Loucy (cell line): ENCODE data around the gene OVOL2.

ENCODE experiments used
- H2AFZ ChIP-seq: fragments of 200-600 bp; sonication (generic); 2 replicates; pipeline ENCODE4 v1.6.0; 2016; ENCODE audit warnings: antibody characterized with exemption, mild to moderate bottlenecking, low read length, moderate library complexity
- H3F3A ChIP-seq: fragments of 200-600 bp; 2 replicates; pipeline ENCODE4 v1.6.0; 2016; ENCODE audit warnings: antibody characterized with exemption, low read depth, mild to moderate bottlenecking
- H3K27me3 ChIP-seq: fragments of 200-600 bp; sonication (generic); 2 replicates; pipeline ENCODE4 v1.6.1; 2014; ENCODE audit warnings: low read length, mild to moderate bottlenecking; ENCODE audit not compliant: insufficient read depth, poor library complexity, severe bottlenecking
- H3K36me3 ChIP-seq: fragments of 200-600 bp; sonication (generic); 2 replicates; pipeline ENCODE4 v1.6.1; 2016; ENCODE audit warnings: low read length; ENCODE audit not compliant: insufficient read depth
- H3K4me1 ChIP-seq: fragments of 200-600 bp; sonication (generic); 2 replicates; pipeline ENCODE4 v1.5.1; 2014; ENCODE audit warnings: low read length, mild to moderate bottlenecking; ENCODE audit not compliant: insufficient read depth, poor library complexity, severe bottlenecking
- H3K4me2 ChIP-seq: fragments of 200-600 bp; sonication (generic); 2 replicates; pipeline ENCODE4 v1.6.0; 2014; ENCODE audit warnings: antibody characterized with exemption, low read length, low read depth, mild to moderate bottlenecking; ENCODE audit not compliant: poor library complexity, severe bottlenecking
- H3K4me3 ChIP-seq: fragments of 200-600 bp; sonication (generic); 2 replicates; pipeline ENCODE4 v1.5.1; 2014; ENCODE audit warnings: low read length, mild to moderate bottlenecking, mixed read lengths; ENCODE audit not compliant: poor library complexity, severe bottlenecking
- H3K79me2 ChIP-seq: fragments of 200-600 bp; sonication (generic); 2 replicates; pipeline ENCODE4 v1.6.1; 2014; ENCODE audit warnings: low read length; ENCODE audit not compliant: insufficient read depth
- H3K9ac ChIP-seq: fragments of 200-600 bp; sonication (generic); 2 replicates; pipeline ENCODE4 v1.6.0; 2014; ENCODE audit warnings: mild to moderate bottlenecking, low read depth, low read length, moderate library complexity; ENCODE audit not compliant: poor library complexity, severe bottlenecking
- H3K9me2 ChIP-seq: fragments of 200-600 bp; sonication (generic); replicated peaks from 2 replicates; pipeline ENCODE4 v1.6.1; 2016; ENCODE audit warnings: low read depth, low read length, mixed read lengths
- H3K9me3 ChIP-seq: fragments of 200-600 bp; sonication (generic); 2 replicates; pipeline ENCODE4 v1.6.1; 2014; ENCODE audit warnings: mild to moderate bottlenecking, antibody characterized with exemption, low read length, low read depth; ENCODE audit not compliant: insufficient read depth
- H4K20me1 ChIP-seq: fragments of 200-600 bp; sonication (generic); 2 replicates; pipeline ENCODE4 v1.6.0; 2014; ENCODE audit warnings: antibody characterized with exemption, low read length, mild to moderate bottlenecking; ENCODE audit not compliant: insufficient read depth, poor library complexity, severe bottlenecking
- EZH2phosphoT487 ChIP-seq: fragments of 200-600 bp; IDR thresholded peaks from 2 replicates; pipeline ENCODE4 v1.6.1; 2018; ENCODE audit warnings: antibody characterized with exemption, mild to moderate bottlenecking, moderate library complexity, borderline replicate concordance
- TF ChIP-seq, protein P1 (sequence below): fragments of 200-600 bp; sonication (generic); conservative IDR thresholded peaks from 2 replicates; pipeline ENCODE4 v1.5.1; 2014; ENCODE audit warnings: mild to moderate bottlenecking, antibody characterized with exemption, low read length

The OVOL2 gene

DNA sequence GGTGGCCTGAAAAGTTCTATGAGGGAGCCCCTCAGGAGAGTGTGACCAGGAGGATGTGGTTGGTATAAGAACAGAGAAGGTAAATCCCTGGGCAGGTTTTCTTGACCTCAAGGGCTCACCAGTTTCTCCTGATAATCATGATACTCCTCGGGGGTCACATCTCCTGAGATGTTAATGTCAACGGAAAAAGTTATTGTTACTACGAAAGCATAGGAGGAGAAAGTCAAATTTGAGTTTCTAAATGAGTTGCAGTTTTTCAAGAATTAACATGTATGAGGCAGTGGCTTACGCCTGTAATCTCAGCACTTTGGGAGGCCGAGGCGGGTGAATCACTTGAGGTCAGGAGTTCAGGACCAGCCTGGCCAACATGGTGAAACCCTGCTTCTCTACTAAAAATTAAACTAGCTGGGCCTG, 65.5 kb downstream of the OVOL2 start:
- no peak overlapping the region for H3K4me2 ChIP-seq
- no peak overlapping the region for H3K9ac ChIP-seq
- no peaks in the 10 kb centered on the region for H3K9me2 ChIP-seq
- H3K79me2 ChIP-seq, result peaks cover 4% of the 10 kb centered on the region; the same call in 1 of the 2 replicates
- H3K27me3 ChIP-seq, result no peaks in the 10 kb centered on the region
- H4K20me1 ChIP-seq, result peaks cover 3% of the 10 kb centered on the region
- no peaks in the 10 kb centered on the region for H3K9me3 ChIP-seq
- TF ChIP-seq, protein P1, sequence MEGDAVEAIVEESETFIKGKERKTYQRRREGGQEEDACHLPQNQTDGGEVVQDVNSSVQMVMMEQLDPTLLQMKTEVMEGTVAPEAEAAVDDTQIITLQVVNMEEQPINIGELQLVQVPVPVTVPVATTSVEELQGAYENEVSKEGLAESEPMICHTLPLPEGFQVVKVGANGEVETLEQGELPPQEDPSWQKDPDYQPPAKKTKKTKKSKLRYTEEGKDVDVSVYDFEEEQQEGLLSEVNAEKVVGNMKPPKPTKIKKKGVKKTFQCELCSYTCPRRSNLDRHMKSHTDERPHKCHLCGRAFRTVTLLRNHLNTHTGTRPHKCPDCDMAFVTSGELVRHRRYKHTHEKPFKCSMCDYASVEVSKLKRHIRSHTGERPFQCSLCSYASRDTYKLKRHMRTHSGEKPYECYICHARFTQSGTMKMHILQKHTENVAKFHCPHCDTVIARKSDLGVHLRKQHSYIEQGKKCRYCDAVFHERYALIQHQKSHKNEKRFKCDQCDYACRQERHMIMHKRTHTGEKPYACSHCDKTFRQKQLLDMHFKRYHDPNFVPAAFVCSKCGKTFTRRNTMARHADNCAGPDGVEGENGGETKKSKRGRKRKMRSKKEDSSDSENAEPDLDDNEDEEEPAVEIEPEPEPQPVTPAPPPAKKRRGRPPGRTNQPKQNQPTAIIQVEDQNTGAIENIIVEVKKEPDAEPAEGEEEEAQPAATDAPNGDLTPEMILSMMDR, result no peak
- no peak for TF ChIP-seq EZH2phosphoT487
- H3F3A ChIP-seq, result no peaks in the 10 kb centered on the region
- H3K36me3 ChIP-seq, result peaks cover 30% of the 10 kb centered on the region; the same call in 1 of the 2 replicates
- H2AFZ ChIP-seq, result no peak overlapping the region
- peaks cover 6% of the 10 kb centered on the region for H3K4me1 ChIP-seq
- H3K4me3 ChIP-seq, result no peak overlapping the region

DNA sequence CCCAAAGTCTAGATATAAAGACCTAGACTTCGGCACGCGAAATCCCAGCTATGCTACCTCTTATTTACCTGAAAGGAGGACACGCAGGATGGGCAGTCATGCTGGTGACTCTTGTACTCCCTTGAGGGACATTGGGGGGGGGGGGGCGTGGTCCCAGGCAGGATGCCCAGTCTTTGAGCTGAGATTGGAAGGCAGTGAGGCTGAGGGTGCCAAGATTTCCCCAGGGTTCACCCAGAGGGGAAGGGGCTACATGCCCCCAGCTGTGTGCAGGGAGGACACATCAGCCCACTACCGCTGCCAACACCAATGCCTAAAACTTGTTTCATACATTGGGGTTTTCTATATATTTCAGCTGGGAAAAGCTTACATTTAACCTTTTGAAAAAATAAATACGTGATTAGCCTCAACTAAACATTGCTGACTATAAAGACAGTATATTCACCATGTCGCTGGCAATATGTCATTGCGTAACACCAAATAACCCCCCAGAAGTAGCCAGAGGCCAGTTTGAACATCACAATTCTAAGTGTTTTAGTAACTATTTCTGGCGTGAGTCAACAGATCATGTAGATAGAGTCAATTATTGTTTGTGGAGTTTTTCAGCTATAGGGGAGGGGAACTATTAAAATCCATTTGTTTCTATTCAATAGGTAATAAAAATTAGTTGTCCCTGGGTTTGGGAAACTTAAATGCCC, 67.3 kb downstream of the OVOL2 start:
- no peak for TF ChIP-seq EZH2phosphoT487
- TF ChIP-seq, protein P1, result no peak
- no peak overlapping the region for H3K9ac ChIP-seq
- H3K9me3 ChIP-seq, result no peaks in the 10 kb centered on the region
- H3K79me2 ChIP-seq, result peaks cover 17% of the 10 kb centered on the region
- no peaks in the 10 kb centered on the region for H3K27me3 ChIP-seq
- H3K9me2 ChIP-seq, result no peaks in the 10 kb centered on the region
- H3K4me3 ChIP-seq, result no peak overlapping the region
- peaks cover 30% of the 10 kb centered on the region; the same call in 1 of the 2 replicates for H3K36me3 ChIP-seq
- H4K20me1 ChIP-seq, result peaks cover 3% of the 10 kb centered on the region
- H3F3A ChIP-seq, result no peaks in the 10 kb centered on the region
- H3K4me1 ChIP-seq, result peaks cover 6% of the 10 kb centered on the region
- H3K4me2 ChIP-seq, result no peak overlapping the region
- H2AFZ ChIP-seq, result no peak overlapping the region

DNA sequence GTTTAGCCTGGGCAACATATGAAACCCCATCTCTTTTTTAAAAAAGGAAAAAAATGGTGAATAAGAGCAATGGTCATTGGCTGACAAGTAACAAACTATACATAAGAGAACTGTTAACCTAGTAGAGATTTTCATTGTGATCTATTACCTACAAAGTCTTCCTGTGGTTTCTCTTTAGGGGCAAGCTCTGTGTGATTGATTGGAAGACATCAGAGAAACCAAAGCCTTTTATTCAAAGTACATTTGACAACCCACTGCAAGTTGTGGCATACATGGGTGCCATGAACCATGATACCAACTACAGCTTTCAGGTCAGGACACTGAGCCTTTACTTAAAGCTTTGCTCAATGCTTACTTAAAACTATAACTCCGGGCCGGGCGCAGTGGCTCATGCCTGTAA, 69.7 kb downstream of the OVOL2 start:
- no peak overlapping the region for H3K4me3 ChIP-seq
- H3F3A ChIP-seq, result no peaks in the 10 kb centered on the region
- peaks cover 6% of the 10 kb centered on the region for H3K4me1 ChIP-seq
- H3K4me2 ChIP-seq, result no peak overlapping the region
- H3K9me2 ChIP-seq, result no peaks in the 10 kb centered on the region
- TF ChIP-seq, protein P1, result no peak
- TF ChIP-seq EZH2phosphoT487, result no peak
- H3K9ac ChIP-seq, result no peak overlapping the region
- H3K27me3 ChIP-seq, result no peaks in the 10 kb centered on the region
- H2AFZ ChIP-seq, result no peak overlapping the region
- H4K20me1 ChIP-seq, result peaks cover 7% of the 10 kb centered on the region
- H3K79me2 ChIP-seq, result peaks cover 36% of the 10 kb centered on the region
- peaks cover 30% of the 10 kb centered on the region; the same call in 1 of the 2 replicates for H3K36me3 ChIP-seq
- no peaks in the 10 kb centered on the region for H3K9me3 ChIP-seq
